Vagina (tissue), 2 donors: Measurements from ENCODE around the gene MCM7. TPM values are rescaled to one million over a fixed set of nuclear protein-coding genes. Genes with fewer than 3 reads are reported as not detected.

ENCODE experiments used
- DNase-seq, 2 donors: peaks; one replicate each; pipeline ENCODE4 v3.0.0-alpha.2; 2017; ENCODE audit errors: extremely low spot score in 2 of 2
- H3K27ac ChIP-seq: fragments of 200-600 bp; sonication (generic); one replicate; pipeline ENCODE4 v1.5.1; 2019
- H3K27me3 ChIP-seq: fragments of 200-600 bp; sonication (generic); one replicate; pipeline ENCODE4 v1.5.1; 2019
- H3K36me3 ChIP-seq, 2 donors: fragments of 200-600 bp; sonication (generic); one replicate each; pipeline ENCODE4 v1.5.1; 2017 to 2019
- H3K4me1 ChIP-seq: fragments of 200-600 bp; sonication (generic); one replicate; pipeline ENCODE4 v1.5.1; 2019
- H3K4me3 ChIP-seq, 2 donors: fragments of 200-600 bp; sonication (generic); 1 replicate in 1 of 2; 2 replicates in 1 of 2; pipeline ENCODE4 v1.5.1; 2016 to 2019
- H3K9me3 ChIP-seq: fragments of 200-600 bp; sonication (generic); one replicate; pipeline ENCODE4 v1.5.1; 2019
- CTCF ChIP-seq, 3 experiments: fragments of 450-650 bp in 2 of 3; fragments of 200-600 bp in 1 of 3; sonication (generic) in 1 of 3; IDR thresholded peaks; one replicate each; pipeline ENCODE4 v1.5.1; 2017 to 2019; ENCODE audit warnings: antibody characterized with exemption in 3 of 3, mild to moderate bottlenecking in 2 of 3, moderate library complexity in 2 of 3
- POLR2A ChIP-seq, 2 donors: fragments of 450-650 bp; IDR thresholded peaks; one replicate each; pipeline ENCODE4 v1.6.1; 2017; ENCODE audit warnings: antibody characterized with exemption in 2 of 2, mild to moderate bottlenecking in 2 of 2, moderate library complexity in 2 of 2
- POLR2AphosphoS5 ChIP-seq, 2 donors: sonication (generic); formaldehyde crosslinking; IDR thresholded peaks; one replicate each; pipeline ENCODE4 v1.9.0; 2017; ENCODE audit warnings: antibody characterized with exemption in 2 of 2, mild to moderate bottlenecking in 2 of 2, low read depth in 1 of 2; ENCODE audit not compliant: insufficient read depth in 1 of 2
- intact Hi-C: fragments of 100-400 bp; cut with DNase I; formaldehyde crosslinking; loops from one replicate; pipeline ENCODE4 v1.15.1; 2023
- total RNA-seq: library from RNA; depleted of rRNA; stranded (reverse); fragments of >200 nt; gene quantifications from one replicate; pipeline ENCODE4 v1.2.3, GENCODE V29; 2016

Gene MCM7
- total RNA-seq, 1 donor from 2014 or later, result 35.1 TPM

GRCh38 chr7:100063376-100063775, 37.8 kb downstream of the MCM7 start:
- no peak overlapping the region for H3K27ac ChIP-seq
- TF ChIP-seq CTCF (IDR thresholded peaks at IDR 0.05) (no peak), POLR2A (IDR thresholded peaks at IDR 0.05) (no peak), POLR2AphosphoS5 (IDR thresholded peaks at IDR 0.05; ENCODE audit: insufficient read depth in 1 of 2, low read depth in 1 of 2) (no peak)
- peaks cover 0 to 48% of the 10 kb centered on the region in 2 donors for H3K36me3 ChIP-seq
- H3K9me3 ChIP-seq, result no peaks in the 10 kb centered on the region
- peaks cover 18% of the 10 kb centered on the region for H3K4me1 ChIP-seq
- intact Hi-C loops, result no loop called here
- no peak for DNase-seq
- H3K27me3 ChIP-seq, result no peaks in the 10 kb centered on the region
- no peak overlapping the region for H3K4me3 ChIP-seq

- H3K27ac ChIP-seq, result no peak overlapping the region
- intact Hi-C loops, result no loop called here
- DNase-seq, result no peak
- H3K4me1 ChIP-seq, result peaks cover 17% of the 10 kb centered on the region
- H3K4me3 ChIP-seq, result no peak overlapping the region
- TF ChIP-seq POLR2AphosphoS5 (IDR thresholded peaks at IDR 0.05; ENCODE audit: insufficient read depth in 1 of 2, low read depth in 1 of 2) (no peak), POLR2A (IDR thresholded peaks at IDR 0.05) (no peak), CTCF (IDR thresholded peaks at IDR 0.05) (no peak)
- H3K27me3 ChIP-seq, result no peaks in the 10 kb centered on the region
- peaks cover 0 to 65% of the 10 kb centered on the region in 2 donors for H3K36me3 ChIP-seq
- H3K9me3 ChIP-seq, result no peaks in the 10 kb centered on the region
Observed at GRCh38 chr7:100061518-100062193, 39.5 kb downstream of the MCM7 start.

GRCh38 chr7:100059251-100059739, 41.9 kb downstream of the MCM7 start:
- DNase-seq, result no peak
- intact Hi-C loops, result no loop called here
- no peak overlapping the region for H3K27ac ChIP-seq
- H3K4me1 ChIP-seq, result peaks cover under 1% of the 10 kb centered on the region
- no peaks in the 10 kb centered on the region for H3K9me3 ChIP-seq
- no peak overlapping the region for H3K4me3 ChIP-seq
- no peak for TF ChIP-seq POLR2A (IDR thresholded peaks at IDR 0.05)
- H3K27me3 ChIP-seq, result no peaks in the 10 kb centered on the region
- peaks cover 0 to 60% of the 10 kb centered on the region in 2 donors for H3K36me3 ChIP-seq

GRCh38 chr7:100057006-100057405, 44.2 kb downstream of the MCM7 start:
- no peak for DNase-seq
- no peak overlapping the region for H3K4me3 ChIP-seq
- peaks cover 17% of the 10 kb centered on the region for H3K4me1 ChIP-seq
- no peak overlapping the region for H3K27ac ChIP-seq
- no peaks in the 10 kb centered on the region for H3K27me3 ChIP-seq
- intact Hi-C loops, result no loop called here
- H3K9me3 ChIP-seq, result no peaks in the 10 kb centered on the region
- TF ChIP-seq POLR2AphosphoS5 (IDR thresholded peaks at IDR 0.05; ENCODE audit: insufficient read depth in 1 of 2, low read depth in 1 of 2), result no peak
- TF ChIP-seq POLR2A (IDR thresholded peaks at IDR 0.05), result no peak
- TF ChIP-seq CTCF (IDR thresholded peaks at IDR 0.05), result no peak
- peaks cover 0 to 45% of the 10 kb centered on the region in 2 donors for H3K36me3 ChIP-seq

GRCh38 chr7:100053215-100053614, 48.0 kb downstream of the MCM7 start:
- no peaks in the 10 kb centered on the region for H3K9me3 ChIP-seq
- TF ChIP-seq POLR2AphosphoS5 (IDR thresholded peaks at IDR 0.05; ENCODE audit: insufficient read depth in 1 of 2, low read depth in 1 of 2) (peak in 1 of 2 donors; percentile 45), CTCF (IDR thresholded peaks at IDR 0.05) (no peak)
- peaks cover 0 to 15% of the 10 kb centered on the region in 2 donors for H3K36me3 ChIP-seq
- no peak overlapping the region for H3K4me3 ChIP-seq
- H3K27me3 ChIP-seq, result no peaks in the 10 kb centered on the region
- no peak overlapping the region for H3K27ac ChIP-seq
- peaks cover 40% of the 10 kb centered on the region for H3K4me1 ChIP-seq
- intact Hi-C loops, result no loop called here
- DNase-seq, result no peak
